Spinal cord (tissue), 10 donors: ENCODE results near the gene HLA-DPB1. TPM values are rescaled to one million over a fixed set of nuclear protein-coding genes. Genes with fewer than 3 reads are reported as not detected.

Source experiments
- DNase-seq, 6 donors: peaks; one replicate each; pipeline versions ENCODE4 v3.0.0 to v3.0.0-alpha.2; 2013 to 2015; ENCODE audit warnings: low spot score in 6 of 6, low read depth in 4 of 6
- H3K27ac ChIP-seq: one replicate; pipeline ENCODE4 v1.5.1; 2013; ENCODE audit warnings: low read depth, low read length, control low read depth
- H3K27me3 ChIP-seq: one replicate; pipeline ENCODE4 v1.6.1; 2013; ENCODE audit warnings: low read length; ENCODE audit not compliant: control insufficient read depth, insufficient read depth
- H3K36me3 ChIP-seq: one replicate; pipeline ENCODE4 v1.6.1; 2013; ENCODE audit warnings: low read length; ENCODE audit not compliant: control insufficient read depth, insufficient read depth
- H3K4me1 ChIP-seq: one replicate; pipeline ENCODE4 v1.6.1; 2013; ENCODE audit warnings: low read length; ENCODE audit not compliant: control insufficient read depth, insufficient read depth
- H3K4me3 ChIP-seq: one replicate; pipeline ENCODE4 v1.5.1; 2013; ENCODE audit warnings: low read depth, low read length, control low read depth
- H3K9me3 ChIP-seq: one replicate; pipeline ENCODE4 v1.6.1; 2013; ENCODE audit warnings: low read length; ENCODE audit not compliant: control insufficient read depth, insufficient read depth
- WGBS: methylation state at CpG from one replicate; pipeline ENCODE4 v1.1.5; 2013; ENCODE audit warnings: missing lambda C conversion rate; ENCODE audit not compliant: insufficient coverage; 5-methylcytosine and 5-hydroxymethylcytosine counted together
- polyA plus RNA-seq, 2 donors: library from polyadenylated mRNA; unstranded; fragments of 120-200 nt; gene quantifications; one replicate each; pipeline ENCODE4 v1.2.1, GENCODE V29; 2013; ENCODE audit not compliant: insufficient read length in 2 of 2
- total RNA-seq, 2 donors: library from RNA; depleted of rRNA in 1 of 2; stranded (reverse); fragments of 120-200 nt in 1 of 2; fragments of >200 nt in 1 of 2; gene quantifications; one replicate each; pipeline versions ENCODE4 v1.2.3 to v1.2.4, GENCODE V29; 2013 to 2014
- donor health status: healthy.

The HLA-DPB1 gene
- total and polyA plus RNA-seq, 4 donors = 10.5 to 21.3 (median 13.4) TPM

DNA sequence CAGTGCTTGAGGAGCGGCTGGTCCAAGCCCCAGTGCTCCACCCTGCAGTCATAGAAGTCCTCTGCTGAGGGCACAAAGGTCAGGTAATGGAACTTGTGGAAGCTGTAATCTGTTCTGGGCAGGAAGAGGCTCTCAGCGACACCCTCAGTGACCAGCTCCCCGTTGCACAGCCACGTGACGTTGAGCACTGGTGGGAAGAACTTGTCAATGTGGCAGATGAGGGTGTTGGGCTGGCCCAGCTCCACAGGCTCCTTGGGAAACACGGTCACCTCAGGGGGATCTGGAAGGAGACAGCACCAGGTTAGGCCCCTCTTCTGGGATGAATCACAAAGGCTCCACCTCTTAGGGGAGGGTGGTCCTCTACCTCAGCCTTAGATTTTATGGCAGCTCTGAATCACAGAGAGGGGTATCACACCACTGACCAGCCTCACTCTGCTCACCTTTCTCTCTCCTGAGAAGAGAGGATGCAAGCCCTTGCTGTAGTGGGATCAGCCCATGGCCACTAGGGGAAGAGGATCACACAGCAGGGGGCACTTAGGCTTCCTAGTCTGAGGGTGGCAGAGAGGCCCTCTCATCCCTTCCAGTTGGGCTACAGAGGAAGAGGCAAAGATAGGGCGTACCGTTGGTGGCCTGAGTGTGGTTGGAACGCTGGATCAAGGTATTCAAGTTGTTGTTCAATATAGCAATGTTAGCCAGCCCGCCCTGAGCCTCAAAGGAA lies 6.6 kb upstream of the HLA-DPB1 start:
- DNase-seq = no peak
- Histone ChIP-seq H3K4me1 (no peaks in the 10 kb centered on the region), H3K27ac (no peak overlapping the region), H3K9me3 (no peaks in the 10 kb centered on the region), H3K4me3 (no peak overlapping the region), H3K36me3 (no peaks in the 10 kb centered on the region), H3K27me3 (no peaks in the 10 kb centered on the region)
- WGBS = 66% methylated on average over 7 of the region's 10 CpGs

DNA sequence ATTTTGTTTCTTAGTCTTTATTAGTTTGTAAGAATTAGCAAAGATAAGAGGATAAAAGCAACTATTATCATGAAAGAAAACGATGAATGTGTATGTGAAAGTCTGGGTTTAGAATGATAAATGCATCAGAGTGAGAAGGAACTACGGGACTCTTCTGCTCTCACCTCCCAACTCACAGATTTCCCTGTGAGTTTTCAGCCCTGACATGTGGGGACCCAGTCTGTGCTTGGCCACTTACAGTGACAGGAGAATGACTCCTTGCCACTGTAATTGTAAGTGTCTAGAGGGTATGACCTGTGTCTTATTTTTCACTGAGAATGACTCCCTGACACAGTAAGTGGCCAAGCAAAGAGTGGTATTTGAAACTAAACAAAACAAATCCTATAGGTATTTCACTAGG lies 4.9 kb upstream of the HLA-DPB1 start:
- Histone ChIP-seq H3K27me3 (no peaks in the 10 kb centered on the region), H3K36me3 (no peaks in the 10 kb centered on the region), H3K9me3 (no peaks in the 10 kb centered on the region), H3K27ac (no peak overlapping the region), H3K4me3 (no peak overlapping the region), H3K4me1 (peaks cover 1% of the 10 kb centered on the region)
- DNase-seq = no peak
- no CpG with 5 or more reads among the region's 2 CpGs for WGBS

DNA sequence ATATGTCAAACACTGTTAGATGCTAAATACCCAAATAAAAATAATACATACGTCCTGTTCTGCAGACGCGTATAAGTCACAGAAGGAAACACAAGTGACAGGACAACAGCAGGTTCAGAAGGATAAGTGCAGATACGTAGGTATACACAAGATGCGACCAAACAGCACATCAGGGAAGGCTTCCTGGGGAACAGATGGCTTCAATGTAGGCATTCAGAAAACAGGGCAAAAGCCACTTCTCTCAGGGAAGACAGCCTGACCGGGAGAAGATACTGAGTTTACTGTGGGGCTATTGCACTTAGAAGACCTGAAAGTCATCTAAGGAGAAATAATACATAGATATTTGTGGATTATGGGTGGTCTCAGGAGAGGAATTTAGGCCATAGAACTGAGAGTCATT lies 4.2 kb upstream of the HLA-DPB1 start:
- Histone ChIP-seq H3K4me1 (peaks cover 3% of the 10 kb centered on the region), H3K36me3 (no peaks in the 10 kb centered on the region), H3K9me3 (no peaks in the 10 kb centered on the region), H3K27ac (no peak overlapping the region), H3K27me3 (no peaks in the 10 kb centered on the region), H3K4me3 (no peak overlapping the region)
- no peak for DNase-seq
- 79% methylated on average over 6 of the region's 6 CpGs for WGBS

DNA sequence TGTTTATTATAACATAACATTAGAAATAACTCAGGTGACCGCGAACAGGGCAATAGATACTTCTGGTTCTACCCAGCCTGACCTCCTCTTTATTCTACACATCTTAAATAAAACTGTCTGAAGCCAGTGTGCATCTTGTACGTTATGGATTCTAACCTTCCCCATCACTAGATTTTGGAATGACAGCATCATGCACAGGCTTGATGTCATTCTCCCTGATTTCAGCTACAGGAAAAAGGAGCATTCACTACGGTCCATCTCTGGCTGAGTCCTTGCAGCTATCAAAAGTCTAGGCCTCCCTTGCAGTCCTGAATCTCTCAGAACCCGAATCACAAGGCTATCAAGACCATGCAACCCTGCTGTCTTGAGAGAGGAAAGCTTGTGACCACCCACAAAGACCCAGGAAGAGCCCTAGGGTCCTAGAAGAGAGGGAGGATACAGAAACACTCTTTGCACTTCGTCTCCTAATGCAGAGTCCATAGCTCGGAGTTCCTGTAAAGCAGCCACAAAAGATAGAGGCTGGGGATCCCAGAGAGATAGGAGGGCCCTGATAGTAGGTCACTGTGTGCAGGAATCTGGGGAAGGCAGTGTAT lies 3.2 kb upstream of the HLA-DPB1 start:
- no peaks in the 10 kb centered on the region for H3K9me3 ChIP-seq
- H3K27ac ChIP-seq = no peak overlapping the region
- 69% methylated on average over 4 of the region's 7 CpGs for WGBS
- no peaks in the 10 kb centered on the region for H3K27me3 ChIP-seq
- no peak for DNase-seq
- H3K36me3 ChIP-seq = no peaks in the 10 kb centered on the region
- H3K4me1 ChIP-seq = peaks cover 3% of the 10 kb centered on the region
- H3K4me3 ChIP-seq = no peak overlapping the region

DNA sequence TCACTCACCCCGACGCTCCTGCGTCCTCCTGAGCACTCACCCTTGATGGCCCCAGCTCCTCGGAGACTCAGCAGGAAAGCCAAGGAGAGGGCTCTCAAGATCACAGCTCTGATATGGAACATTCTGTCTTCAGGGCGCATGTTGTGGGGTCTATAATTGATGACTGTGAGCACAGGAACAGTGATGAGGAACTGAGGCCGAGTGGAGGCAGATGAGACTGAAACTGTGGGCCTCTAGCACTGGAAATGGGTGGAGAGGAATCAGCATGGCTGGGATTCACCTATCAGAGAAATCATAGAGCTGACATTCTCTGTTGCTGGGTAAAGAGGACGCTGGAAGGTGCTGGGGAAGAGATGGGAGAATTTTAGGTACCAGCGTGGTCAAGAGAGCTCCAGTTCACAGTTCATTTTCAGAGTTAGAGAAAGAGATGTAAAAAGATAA lies 2.3 kb upstream of the HLA-DPB1 start, which contains the start of gene HLA-DPA1:
Gene HLA-DPA1, minus strand, starts transcription at position 219 of the 441 bp plus-strand sequence.
- no peak for DNase-seq
- Histone ChIP-seq H3K27me3 (no peaks in the 10 kb centered on the region), H3K27ac (no peak within 1 kb of the TSS), H3K36me3 (no peaks in the 10 kb centered on the region), H3K4me1 (peaks cover 3% of the 10 kb centered on the region), H3K9me3 (no peaks in the 10 kb centered on the region), H3K4me3 (no peak within 1 kb of the TSS)
- WGBS = 64% methylated on average over 6 of the region's 8 CpGs

DNA sequence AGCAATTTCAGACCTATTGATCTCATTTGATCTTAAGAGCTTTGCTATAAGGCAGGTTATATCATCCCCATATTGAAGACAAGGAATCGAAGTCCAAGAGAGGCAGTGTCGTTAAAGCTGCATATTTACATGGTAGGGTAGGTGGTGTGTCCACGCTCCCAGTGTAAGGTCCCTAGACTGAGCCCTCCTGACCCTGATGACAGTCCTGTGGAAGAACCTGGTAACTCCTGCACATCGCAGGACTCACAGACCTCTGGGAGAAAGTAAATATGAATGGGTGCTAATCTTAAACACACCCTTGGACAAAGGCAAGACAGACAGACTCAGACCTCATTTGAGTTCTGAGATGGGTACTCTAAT lies 602 bp upstream of the HLA-DPB1 start:
- Histone ChIP-seq H3K27ac (no peak overlapping the region), H3K27me3 (peaks cover 7% of the 10 kb centered on the region), H3K9me3 (no peaks in the 10 kb centered on the region), H3K4me3 (no peak overlapping the region), H3K36me3 (no peaks in the 10 kb centered on the region), H3K4me1 (peaks cover 5% of the 10 kb centered on the region)
- 91% methylated on average over 3 of the region's 4 CpGs for WGBS
- DNase-seq = no peak

DNA sequence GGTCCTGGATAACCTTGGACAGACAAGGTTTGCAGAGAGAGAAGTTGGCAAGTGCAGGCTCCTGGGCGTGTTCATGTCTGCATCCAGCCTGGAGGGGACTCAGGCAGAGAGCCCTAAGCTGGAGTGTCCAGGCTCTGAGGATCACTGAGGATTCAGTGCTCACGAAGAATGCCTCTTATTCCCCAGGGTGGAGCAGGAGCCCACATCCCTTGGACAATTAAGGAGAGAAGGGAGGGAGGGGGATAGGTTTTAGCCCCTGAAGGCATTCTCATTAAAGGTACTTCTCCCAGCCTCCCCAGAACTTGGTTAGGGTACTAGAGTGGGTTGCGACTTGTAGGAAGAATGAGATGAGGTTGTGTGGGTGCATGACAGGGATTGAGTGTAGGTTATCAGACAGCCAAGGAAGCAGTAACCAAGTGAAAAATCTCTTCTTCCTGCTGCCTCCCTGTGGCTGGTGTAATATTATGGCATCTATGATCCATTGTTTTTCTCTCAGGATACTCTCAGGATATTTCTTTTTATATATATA lies 680 bp downstream of the HLA-DPB1 start:
- H3K36me3 ChIP-seq = no peaks in the 10 kb centered on the region
- H3K27ac ChIP-seq = no peak overlapping the region
- peaks cover 7% of the 10 kb centered on the region for H3K27me3 ChIP-seq
- peaks cover 18% of the 10 kb centered on the region for H3K4me1 ChIP-seq
- no peak for DNase-seq
- H3K4me3 ChIP-seq = no peak overlapping the region
- H3K9me3 ChIP-seq = no peaks in the 10 kb centered on the region
- 76% methylated on average over 2 of the region's 3 CpGs for whole genome bisulfite sequencing

DNA sequence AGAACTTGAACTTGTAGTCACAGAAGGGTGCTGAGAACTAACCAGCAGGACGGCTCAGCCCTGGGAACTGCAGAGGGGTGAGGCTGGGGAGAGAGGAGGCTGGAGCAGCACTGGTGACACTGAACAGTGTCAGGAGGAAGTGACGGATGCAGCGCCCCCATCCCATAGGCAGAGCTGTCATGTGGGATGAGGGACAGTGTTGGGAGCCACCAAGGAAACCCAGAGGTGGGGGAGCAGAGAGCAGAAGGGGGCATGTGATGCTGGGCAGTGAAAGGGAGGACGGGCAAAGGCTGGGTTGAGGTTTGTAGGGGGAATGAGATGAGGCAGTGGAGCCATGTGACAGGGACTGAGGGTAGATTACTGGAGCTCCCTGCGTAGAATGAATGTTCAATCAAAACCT lies 2.1 kb downstream of the HLA-DPB1 start:
- 54% methylated on average over 4 of the region's 5 CpGs for WGBS
- H3K27ac ChIP-seq = no peak overlapping the region
- H3K4me1 ChIP-seq = peaks cover 19% of the 10 kb centered on the region
- peaks cover 7% of the 10 kb centered on the region for H3K27me3 ChIP-seq
- H3K4me3 ChIP-seq = no peak overlapping the region
- no peaks in the 10 kb centered on the region for H3K9me3 ChIP-seq
- DNase-seq = no peak
- H3K36me3 ChIP-seq = no peaks in the 10 kb centered on the region

DNA sequence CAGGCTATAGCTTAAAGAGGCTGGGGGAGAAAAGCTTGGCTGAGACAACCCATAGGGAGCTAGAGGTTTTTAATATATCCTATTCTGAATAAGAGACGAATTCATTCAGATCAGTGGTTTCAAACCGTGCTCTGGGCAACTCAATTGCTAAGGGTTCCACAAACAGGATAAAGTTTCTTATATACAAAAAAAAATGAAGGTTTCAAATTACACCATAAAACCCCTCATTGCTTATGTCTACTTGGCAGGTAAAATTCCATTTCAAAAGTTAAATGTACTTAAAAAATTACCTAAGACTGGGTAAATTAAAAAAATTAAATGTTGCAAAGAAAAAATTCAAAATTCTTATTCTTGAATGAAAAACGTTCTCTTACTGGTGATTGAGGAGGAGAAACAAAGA lies 2.7 kb downstream of the HLA-DPB1 start:
- peaks cover 7% of the 10 kb centered on the region for H3K27me3 ChIP-seq
- 90% methylated on average over 1 of the region's 3 CpGs for WGBS
- H3K9me3 ChIP-seq = no peaks in the 10 kb centered on the region
- peaks cover 19% of the 10 kb centered on the region for H3K4me1 ChIP-seq
- no peak for DNase-seq
- no peaks in the 10 kb centered on the region for H3K36me3 ChIP-seq
- no peak overlapping the region for H3K4me3 ChIP-seq
- no peak overlapping the region for H3K27ac ChIP-seq
